ENCODE results near the gene SDHA.

DNA sequence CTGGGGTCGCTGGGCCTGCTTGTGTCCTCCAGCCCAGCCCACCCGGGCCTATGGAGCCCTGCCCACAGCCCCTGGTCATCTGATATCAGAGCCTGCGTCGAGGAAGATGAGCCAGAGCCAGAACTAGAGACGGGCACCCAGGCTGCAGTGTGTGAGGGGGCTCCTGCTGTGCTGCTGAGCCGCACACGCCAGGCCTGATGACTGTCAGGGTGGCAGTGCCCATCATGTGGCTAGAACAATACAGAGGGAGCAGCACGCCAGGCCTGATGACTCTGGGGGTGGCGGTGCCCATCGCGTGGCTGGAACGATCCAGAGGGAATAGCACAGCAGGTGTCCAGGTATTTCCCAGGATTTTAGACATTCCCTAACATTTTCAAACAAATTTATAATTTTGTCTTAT lies 36.0 kb upstream of the SDHA start:
- TF ChIP-seq, protein P1, sequence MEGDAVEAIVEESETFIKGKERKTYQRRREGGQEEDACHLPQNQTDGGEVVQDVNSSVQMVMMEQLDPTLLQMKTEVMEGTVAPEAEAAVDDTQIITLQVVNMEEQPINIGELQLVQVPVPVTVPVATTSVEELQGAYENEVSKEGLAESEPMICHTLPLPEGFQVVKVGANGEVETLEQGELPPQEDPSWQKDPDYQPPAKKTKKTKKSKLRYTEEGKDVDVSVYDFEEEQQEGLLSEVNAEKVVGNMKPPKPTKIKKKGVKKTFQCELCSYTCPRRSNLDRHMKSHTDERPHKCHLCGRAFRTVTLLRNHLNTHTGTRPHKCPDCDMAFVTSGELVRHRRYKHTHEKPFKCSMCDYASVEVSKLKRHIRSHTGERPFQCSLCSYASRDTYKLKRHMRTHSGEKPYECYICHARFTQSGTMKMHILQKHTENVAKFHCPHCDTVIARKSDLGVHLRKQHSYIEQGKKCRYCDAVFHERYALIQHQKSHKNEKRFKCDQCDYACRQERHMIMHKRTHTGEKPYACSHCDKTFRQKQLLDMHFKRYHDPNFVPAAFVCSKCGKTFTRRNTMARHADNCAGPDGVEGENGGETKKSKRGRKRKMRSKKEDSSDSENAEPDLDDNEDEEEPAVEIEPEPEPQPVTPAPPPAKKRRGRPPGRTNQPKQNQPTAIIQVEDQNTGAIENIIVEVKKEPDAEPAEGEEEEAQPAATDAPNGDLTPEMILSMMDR (IDR thresholded peaks at IDR 0.05; ENCODE audit: low read depth, low read length): no peak
- no peak for TF ChIP-seq EZH2phosphoT487 (IDR thresholded peaks at IDR 0.05; ENCODE audit: low read depth)

All from OCI-LY3 (cell line).